Measurements from ENCODE around the gene NUP62. TPM values are rescaled to one million over a fixed set of nuclear protein-coding genes. Genes with fewer than 3 reads are reported as not detected.

Gene NUP62
- total RNA-seq, 1 experiment from 2014 or later, result 127 TPM

DNA sequence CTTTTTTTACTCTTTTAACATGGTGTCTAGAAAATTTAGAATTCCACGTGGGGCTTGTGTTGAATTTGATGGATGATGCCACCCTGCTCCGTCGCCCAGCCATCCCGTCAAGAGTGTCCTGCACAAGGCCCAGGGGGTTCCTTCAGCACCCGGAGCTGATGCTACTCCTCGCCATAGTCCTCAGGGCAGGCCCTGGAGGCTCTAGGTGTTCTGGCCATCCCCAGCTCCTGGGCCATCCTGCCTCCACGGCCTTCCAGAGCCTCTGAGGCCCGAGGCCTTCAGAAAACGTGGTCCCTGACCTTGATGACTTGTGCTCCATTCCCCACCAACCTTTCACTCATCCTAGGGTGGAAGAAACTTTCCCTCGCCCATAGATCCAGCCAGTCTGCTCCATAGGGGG lies 55.5 kb downstream of the NUP62 start:
- peaks cover 21 to 27% of the 10 kb centered on the region in 2 experiments for H3K4me1 Mint-ChIP-seq
- Histone ChIP-seq H4K5ac (ENCODE audit: insufficient read length, low read depth, low read length) (no peak overlapping the region), H3K4me2 (ENCODE audit: insufficient read depth, insufficient read length, low read length) (no peak overlapping the region), H3K9me3 (ENCODE audit: control insufficient read depth, low read depth, low read length) (no peaks in the 10 kb centered on the region), H3K23me2 (ENCODE audit: insufficient read length, low read depth, low read length, poor library complexity, severe bottlenecking) (peaks cover 16% of the 10 kb centered on the region), H4K20me1 (ENCODE audit: control insufficient read depth, insufficient read depth, insufficient read length) (no peaks in the 10 kb centered on the region), H4K91ac (ENCODE audit: insufficient read length, low read depth, low read length) (no peak overlapping the region), H4K8ac (replicated peaks; ENCODE audit: insufficient read length, low read depth, low read length) (no peak overlapping the region), H3K23ac (ENCODE audit: insufficient read length, low read depth, low read length) (no peak overlapping the region), H3K56ac (ENCODE audit: insufficient read length, low read depth, low read length) (no peak overlapping the region), H2AFZ (ENCODE audit: low read length) (no peak overlapping the region), H3K4me1 (ENCODE audit: insufficient read depth, low read length) (peaks cover 2% of the 10 kb centered on the region; the same call in 1 of the 2 replicates), H2BK12ac (ENCODE audit: insufficient read length, low read depth, low read length) (no peak overlapping the region), H3K79me2 (ENCODE audit: insufficient read depth, low read length) (no peaks in the 10 kb centered on the region; the same call in 1 of the 2 replicates), H3K27ac (ENCODE audit: insufficient read length, low read depth, low read length) (no peak overlapping the region), H3K18ac (ENCODE audit: insufficient read length, low read depth, low read length) (no peak overlapping the region), H2BK120ac (ENCODE audit: low read depth, low read length, poor library complexity, severe bottlenecking) (no peak overlapping the region), H2BK15ac (ENCODE audit: low read depth, low read length) (no peak overlapping the region), H3K4ac (ENCODE audit: low read depth, low read length) (no peak overlapping the region), H3T11ph (ENCODE audit: low read length) (no peak overlapping the region), H3K27me3 (ENCODE audit: insufficient read depth, low read length) (no peaks in the 10 kb centered on the region), H2BK5ac (ENCODE audit: insufficient read length, low read length) (no peak overlapping the region), H2BK20ac (ENCODE audit: low read depth, low read length, poor library complexity, severe bottlenecking) (no peak overlapping the region), H3K14ac (ENCODE audit: insufficient read depth, low read length) (no peak overlapping the region), H3K79me1 (ENCODE audit: insufficient read depth, low read depth, low read length, poor library complexity, severe bottlenecking) (no peaks in the 10 kb centered on the region), H3K9ac (ENCODE audit: extremely low read depth, insufficient read length, low read length) (no peak overlapping the region), H2AK5ac (ENCODE audit: insufficient read length, low read length) (no peak overlapping the region)
- no peaks in the 10 kb centered on the region for H3K27me3 Mint-ChIP-seq (ENCODE audit: low read depth)
- no CpG with 5 or more reads among the region's 10 CpGs for WGBS (ENCODE audit: extremely low coverage, insufficient read length, low lambda C conversion rate)
- no peak for DNase-seq
- H3K9me3 Mint-ChIP-seq, result no peaks in the 10 kb centered on the region
- H3K36me3 Mint-ChIP-seq (ENCODE audit: insufficient read depth in 1 of 3, low read depth in 3 of 3), result peaks cover 3 to 14% (median 8%) of the 10 kb centered on the region in 3 experiments; a peak in 6 of 7 replicates
- TF ChIP-seq, protein P1, sequence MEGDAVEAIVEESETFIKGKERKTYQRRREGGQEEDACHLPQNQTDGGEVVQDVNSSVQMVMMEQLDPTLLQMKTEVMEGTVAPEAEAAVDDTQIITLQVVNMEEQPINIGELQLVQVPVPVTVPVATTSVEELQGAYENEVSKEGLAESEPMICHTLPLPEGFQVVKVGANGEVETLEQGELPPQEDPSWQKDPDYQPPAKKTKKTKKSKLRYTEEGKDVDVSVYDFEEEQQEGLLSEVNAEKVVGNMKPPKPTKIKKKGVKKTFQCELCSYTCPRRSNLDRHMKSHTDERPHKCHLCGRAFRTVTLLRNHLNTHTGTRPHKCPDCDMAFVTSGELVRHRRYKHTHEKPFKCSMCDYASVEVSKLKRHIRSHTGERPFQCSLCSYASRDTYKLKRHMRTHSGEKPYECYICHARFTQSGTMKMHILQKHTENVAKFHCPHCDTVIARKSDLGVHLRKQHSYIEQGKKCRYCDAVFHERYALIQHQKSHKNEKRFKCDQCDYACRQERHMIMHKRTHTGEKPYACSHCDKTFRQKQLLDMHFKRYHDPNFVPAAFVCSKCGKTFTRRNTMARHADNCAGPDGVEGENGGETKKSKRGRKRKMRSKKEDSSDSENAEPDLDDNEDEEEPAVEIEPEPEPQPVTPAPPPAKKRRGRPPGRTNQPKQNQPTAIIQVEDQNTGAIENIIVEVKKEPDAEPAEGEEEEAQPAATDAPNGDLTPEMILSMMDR (conservative IDR thresholded peaks at IDR 0.05), result no peak
- H3K27ac Mint-ChIP-seq, result peak overlapping the region in 1 of 3 experiments; percentile 77; a peak in 1 of 7 replicates
- peak overlapping the region in 1 of 2 experiments; percentile 54; a peak in 1 of 5 replicates for H3K4me3 Mint-ChIP-seq
